ENCODE results near the gene SLC13A5.
A peak's percentile ranks its signal among the peaks of the same experiment; 100 is the strongest.
"Not testable (repeated sequence)": the region's sequence is repeated elsewhere in the genome, so short reads cannot be mapped to it uniquely, and the experiment has no call there.

SLC13A5 gene

GRCh38 chr17:6713130-6713917, at the start of gene SLC13A5:
SLC13A5 (minus strand) TSS chr17:6713369; CDS start chr17:6713333, 36 bp downstream.
- no peak for DNase-seq

DNA sequence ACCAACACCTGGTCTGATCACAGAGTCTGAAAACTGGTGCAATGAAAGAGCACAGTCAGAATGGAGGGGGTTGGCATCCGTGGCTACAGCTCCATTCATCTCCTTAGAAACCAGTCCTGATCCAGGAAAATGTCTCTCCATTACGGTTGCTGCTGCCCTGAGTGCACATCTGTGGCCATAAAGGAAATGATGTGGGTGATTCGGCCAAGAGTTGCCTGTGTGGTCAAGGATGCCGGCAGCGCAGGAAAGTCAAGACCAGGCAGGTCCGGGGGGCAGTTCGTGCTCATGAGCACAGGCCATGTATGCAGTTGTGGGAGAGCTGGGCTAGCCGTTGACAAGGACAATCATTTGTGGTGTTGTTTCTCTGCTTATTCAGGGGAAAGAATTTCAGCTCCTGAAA, 48.6 kb upstream of the SLC13A5 start:
- no peak for DNase-seq

DNA sequence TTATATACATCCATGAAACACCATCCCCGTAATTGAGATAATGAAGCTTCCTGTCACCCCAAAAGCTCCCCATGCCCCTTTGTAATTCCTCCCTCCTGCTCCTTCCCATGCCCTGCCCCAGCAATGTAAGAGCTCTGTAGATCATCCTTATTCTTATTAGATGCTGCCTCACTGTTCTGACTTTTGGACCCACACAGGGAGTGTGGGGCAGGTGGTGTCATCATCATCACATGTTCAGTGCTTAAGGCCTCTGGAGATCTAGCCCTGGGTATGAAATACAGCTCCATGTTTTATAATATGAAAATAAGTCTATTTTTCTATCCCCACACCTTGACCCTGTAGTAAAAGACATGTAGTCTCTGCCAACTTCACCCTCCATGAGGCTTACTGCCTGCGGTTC, 44.6 kb upstream of the SLC13A5 start:
- DNase-seq, result no peak

GRCh38 chr17:6756425-6757031, 43.4 kb upstream of the SLC13A5 start:
- no peak for DNase-seq

DNA sequence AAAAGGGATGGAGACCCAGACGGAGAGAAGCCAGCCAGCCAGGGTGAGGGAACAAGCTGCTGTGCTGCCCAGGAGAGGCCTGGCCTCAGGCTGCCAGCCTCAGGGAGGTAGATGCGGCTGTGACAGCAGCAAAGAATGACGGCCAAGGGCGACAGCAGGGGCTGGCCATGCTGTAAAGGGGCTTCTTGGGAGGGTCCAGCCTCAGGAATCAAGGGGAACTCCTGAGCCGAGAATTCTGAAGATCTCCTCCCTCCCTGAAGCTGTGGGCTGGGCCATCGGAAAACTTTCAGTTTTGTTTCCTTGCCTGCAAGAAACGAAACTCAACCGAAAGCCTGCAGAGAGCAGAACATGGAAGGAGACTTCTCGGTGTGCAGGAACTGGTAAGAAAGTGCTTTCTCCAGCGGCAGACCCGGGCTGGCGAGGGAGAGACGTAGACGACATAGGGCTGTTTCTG, 42.6 kb upstream of the SLC13A5 start, which contains the start of gene XAF1:
TSS of gene XAF1 (plus strand) at position 316 of the 454 bp plus-strand sequence. CDS start at position 349, 33 bp downstream.
- DNase-seq, result peak in 5 of 6 experiments; percentile 19 to 65 (median 39)

- no peak for DNase-seq
Measured at GRCh38 chr17:6755281-6755680, 42.1 kb upstream of the SLC13A5 start.

GRCh38 chr17:6753546-6753945, 40.4 kb upstream of the SLC13A5 start:
- no peak for DNase-seq

GRCh38 chr17:6753006-6753445, 39.9 kb upstream of the SLC13A5 start:
- peak in 5 of 6 experiments; percentile 7 to 33 (median 14) for DNase-seq

DNA sequence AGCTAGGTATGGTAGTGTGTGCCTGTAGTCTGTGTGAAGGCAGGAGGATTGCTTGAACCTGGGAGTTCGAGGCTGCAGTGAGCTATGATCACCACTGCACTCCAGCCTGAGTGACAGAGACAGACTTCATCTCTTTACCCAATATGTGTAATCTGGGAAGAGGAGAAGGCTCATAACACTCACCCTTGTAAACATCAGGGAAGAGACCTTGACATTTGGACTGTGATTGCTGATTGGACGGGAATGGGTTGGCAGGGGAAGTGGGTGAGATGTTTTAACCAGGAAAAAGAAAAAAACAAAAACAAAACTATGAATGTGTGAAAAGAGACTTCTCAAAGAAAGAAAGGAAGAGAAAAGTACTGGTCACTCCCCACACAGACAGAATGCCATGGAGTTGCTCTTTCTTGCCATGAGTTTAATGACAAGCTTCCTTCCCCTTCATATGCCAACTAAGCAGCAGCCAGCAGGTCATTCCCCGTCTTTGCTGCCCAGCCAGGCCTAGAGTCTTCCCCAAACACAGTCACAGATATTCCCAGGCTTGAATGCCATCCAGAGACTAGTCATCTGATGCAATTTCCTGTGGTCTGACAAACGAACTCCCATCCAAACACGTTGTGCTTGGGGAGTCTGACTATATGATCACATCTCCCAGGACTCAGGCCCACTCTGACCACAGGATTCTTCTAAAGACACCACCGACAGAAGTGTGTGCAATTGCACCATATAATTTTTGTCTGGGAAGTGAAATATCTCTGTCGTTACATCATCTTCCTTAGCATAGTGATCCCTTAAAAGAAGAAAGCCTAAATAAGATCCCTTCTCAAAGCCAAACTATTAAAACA, 39.1 kb upstream of the SLC13A5 start:
- no peak for DNase-seq

DNA sequence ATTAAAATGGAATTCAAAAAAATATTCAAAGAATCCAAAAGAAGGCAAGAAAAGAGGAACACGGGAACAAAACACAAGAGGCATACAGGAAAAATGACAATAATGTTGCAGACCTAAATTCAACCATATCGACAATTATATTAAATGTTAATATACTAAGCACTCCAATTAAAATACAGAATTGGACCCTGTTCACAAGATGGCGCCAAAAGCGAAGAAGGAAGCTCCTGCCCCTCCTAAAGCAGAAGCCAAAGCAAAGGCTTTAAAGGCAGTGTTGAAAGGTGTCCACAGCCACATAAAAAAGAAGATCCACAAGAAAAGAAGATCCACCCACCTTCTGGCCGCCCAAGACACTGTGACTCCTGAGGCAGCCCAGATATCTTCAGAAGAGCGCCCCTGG, 36.4 kb upstream of the SLC13A5 start:
- no peak for DNase-seq

DNA sequence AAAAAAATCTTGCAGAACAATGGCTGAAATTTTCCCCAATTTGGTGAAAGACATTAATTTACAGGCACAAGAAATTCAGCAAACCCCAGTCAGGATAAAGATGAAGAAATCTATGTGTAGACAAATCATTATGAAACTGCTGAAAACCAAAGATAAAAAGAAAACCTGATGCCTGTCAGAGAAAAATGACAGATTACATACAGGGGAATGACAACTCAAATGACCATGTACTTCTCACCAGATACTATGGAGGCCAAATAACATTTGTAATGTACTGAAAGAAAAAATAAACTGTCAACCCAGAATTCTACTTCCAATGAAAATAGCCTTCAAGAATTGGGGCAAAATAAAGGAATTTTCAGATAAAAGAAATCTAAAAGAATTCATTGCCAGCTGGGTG, 35.4 kb upstream of the SLC13A5 start:
- no peak for DNase-seq

DNA sequence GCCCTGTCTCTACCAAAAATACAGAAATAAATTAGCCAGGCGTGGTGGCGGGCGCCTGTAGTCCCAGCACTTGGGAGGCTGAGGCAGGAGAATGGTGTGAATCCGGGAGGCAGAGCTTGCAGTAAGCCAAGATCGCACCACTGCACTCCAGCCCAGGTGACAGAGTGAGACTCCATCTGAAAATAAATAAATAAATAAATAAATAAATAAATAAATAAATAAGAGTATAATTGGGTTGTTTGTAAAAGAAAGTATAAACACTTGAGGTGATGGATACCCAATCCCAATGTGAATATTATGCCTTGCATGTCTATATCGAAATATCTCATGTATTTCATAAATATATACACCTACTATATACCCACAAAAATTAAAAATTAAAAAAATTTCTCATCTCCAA, 33.5 kb upstream of the SLC13A5 start:
- DNase-seq, result not testable (repeated sequence)

GRCh38 chr17:6729531-6729930, 16.4 kb upstream of the SLC13A5 start:
- no peak for DNase-seq

GRCh38 chr17:6724009-6724408, 10.8 kb upstream of the SLC13A5 start:
- no peak for DNase-seq

DNA sequence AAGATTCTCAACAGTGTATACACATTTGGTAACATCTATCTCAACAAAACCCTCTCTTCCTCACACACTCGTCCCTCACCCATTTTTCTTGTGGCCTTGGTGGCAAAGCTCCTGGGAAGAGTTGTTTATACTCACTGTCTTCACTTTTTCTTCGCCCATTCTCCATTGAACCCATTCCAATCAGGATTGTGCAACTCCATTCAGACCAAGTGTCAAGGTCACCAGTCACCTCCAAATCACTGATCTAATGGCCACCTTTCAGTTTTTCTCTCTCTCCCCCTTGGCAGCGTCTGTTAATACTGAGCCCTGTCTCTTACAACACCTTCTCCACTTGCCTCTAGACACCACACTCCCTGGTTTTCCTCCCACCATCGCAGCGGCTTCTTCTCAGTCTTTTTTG, 8.6 kb upstream of the SLC13A5 start:
- DNase-seq, result no peak

DNA sequence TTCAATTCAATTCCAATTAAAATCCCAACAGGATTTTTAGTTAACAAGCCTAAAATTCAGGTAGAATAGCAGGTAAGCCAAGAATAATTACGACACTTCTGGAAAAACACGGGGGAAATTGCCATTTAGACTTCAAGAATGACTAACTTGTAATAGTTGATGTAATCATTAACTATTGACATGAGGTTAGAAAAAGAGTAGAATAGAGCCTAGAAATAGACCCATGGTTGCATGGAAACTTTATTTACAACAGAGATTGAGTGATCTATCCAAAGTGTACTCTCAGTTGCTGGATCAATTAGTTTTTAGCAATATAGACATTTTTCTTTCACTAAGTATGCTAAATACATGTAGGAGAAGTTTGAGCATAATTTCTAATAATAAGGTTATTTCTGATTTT, 3.6 kb upstream of the SLC13A5 start:
- no peak for DNase-seq

GRCh38 chr17:6714315-6714874, 1.2 kb upstream of the SLC13A5 start:
- no peak for DNase-seq

DNA sequence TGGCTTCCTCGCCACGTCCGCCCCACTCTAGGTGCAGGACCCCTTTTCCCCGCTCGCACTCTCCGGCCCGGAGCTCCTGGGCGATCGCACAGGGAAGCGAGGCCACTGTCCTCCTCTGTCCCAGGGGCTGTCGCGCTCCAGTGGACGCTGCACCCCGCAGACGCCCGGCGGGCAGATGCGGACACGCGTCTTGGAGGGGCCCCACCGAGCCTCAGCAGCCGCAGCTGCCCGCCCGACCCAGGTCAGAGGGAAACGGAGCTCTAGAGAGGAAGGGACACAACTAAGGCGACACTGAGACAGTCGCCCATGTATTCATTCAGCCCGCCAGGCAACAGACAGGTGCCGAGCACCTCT, 726 bp upstream of the SLC13A5 start:
- DNase-seq, result no peak

DNA sequence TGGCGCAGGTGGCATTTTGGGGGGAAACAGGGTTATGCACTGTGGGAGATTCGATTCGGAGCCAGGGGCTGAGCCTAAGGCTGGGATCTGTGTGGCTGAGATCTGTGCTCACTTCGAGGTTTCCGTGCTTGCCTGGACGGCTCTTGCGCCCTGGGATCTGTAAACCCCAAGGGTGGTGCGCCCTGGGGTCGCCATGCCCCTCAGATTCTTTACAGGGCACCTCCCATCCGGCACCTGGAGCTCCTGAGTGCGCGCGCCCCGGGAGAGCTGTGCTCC, 377 bp downstream of the SLC13A5 start:
- no peak for DNase-seq

- no peak for DNase-seq
Measured at GRCh38 chr17:6712058-6712853, 913 bp downstream of the SLC13A5 start.

DNA sequence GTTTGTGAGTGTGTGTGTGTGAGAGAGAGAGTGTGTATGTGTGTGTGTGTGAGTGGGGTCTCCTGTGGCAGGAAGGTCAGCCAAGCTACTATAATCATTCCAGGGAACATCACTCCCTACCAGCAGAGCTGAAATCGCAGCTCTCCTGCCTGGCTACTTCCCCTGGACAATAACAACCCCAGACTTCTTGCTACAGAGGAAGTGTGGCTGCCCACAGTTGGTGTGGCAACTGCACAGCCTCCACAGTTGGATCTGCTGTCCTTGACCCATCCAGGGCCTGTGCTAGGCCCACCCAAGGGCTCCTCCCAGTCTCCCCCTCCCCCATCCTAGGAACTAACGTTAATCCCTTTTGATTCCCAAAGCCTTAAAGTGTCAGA, 1.5 kb downstream of the SLC13A5 start:
- no peak for DNase-seq

DNA sequence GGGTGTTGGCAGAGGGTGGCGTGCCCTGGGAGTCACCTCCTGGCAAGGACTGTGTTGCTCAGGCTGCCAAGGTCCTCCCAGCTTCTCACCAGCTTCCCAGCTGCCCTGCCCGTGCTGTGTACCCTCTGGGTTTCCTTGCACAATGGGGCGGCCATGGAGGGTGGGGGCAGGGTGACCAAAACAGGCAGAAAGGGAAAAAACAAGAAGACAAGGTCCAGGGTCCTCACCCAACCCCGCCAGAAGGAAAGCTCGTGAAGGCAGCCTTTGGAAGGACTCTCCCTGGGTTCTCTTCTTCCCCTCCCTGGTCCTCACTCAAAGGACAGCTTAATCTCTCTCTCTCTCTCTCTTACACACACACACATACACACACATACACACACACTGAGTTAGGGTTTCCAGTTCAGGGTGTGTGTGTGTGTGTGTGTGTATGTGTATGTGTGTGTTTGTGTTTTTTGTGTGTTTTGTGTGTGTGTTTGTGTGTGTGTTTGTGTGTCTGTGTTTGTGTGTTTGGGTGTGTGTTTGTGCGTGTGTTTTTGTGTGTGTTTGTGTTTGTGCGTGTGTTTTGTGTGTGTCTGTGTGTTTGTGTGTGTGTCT, 2.0 kb downstream of the SLC13A5 start:
- DNase-seq, result no peak
